Endothelial cell of umbilical vein (primary cell): ENCODE results near the gene EIF1AD.

ENCODE experiments used
- EZH2 ChIP-seq: IDR thresholded peaks from 2 replicates; pipeline ENCODE4 v1.6.1; 2012; ENCODE audit warnings: borderline replicate concordance, low read depth, mild to moderate bottlenecking, moderate library complexity, low read length, inconsistent platforms; ENCODE audit not compliant: severe bottlenecking
- JUN ChIP-seq: IDR thresholded peaks from 2 replicates; pipeline ENCODE4 v1.6.1; 2011; ENCODE audit warnings: borderline replicate concordance, low read depth; ENCODE audit not compliant: insufficient read length, insufficient read depth
- MYC ChIP-seq: IDR thresholded peaks from one replicate; pipeline ENCODE4 v1.6.1; 2011; ENCODE audit warnings: mild to moderate bottlenecking, low read depth, low read length
- POLR2A ChIP-seq: IDR thresholded peaks from 2 replicates; pipeline ENCODE4 v1.6.1; 2012; ENCODE audit warnings: low read depth, mild to moderate bottlenecking, control low read depth, low read length
- POLR2AphosphoS5 ChIP-seq: IDR thresholded peaks from 2 replicates; pipeline ENCODE4 v1.6.1; 2012; ENCODE audit warnings: low read depth, mild to moderate bottlenecking, control low read depth, low read length, moderate library complexity; ENCODE audit not compliant: insufficient read depth
- TF ChIP-seq, protein P1 (sequence below), 2 donors: IDR thresholded peaks; 1 replicate in 1 of 2; 2 replicates in 1 of 2; pipeline ENCODE4 v1.5.1; 2011; ENCODE audit warnings: low read length in 2 of 2, mild to moderate bottlenecking in 2 of 2, moderate library complexity in 2 of 2, control low read depth in 1 of 2, inconsistent platforms in 1 of 2, low read depth in 1 of 2; ENCODE audit not compliant: insufficient read depth in 1 of 2; ENCODE audit errors: extremely low read depth in 1 of 2
- TF ChIP-seq, protein P2 (sequence below): IDR thresholded peaks from 2 replicates; pipeline ENCODE4 v1.6.1; 2011; ENCODE audit not compliant: insufficient read depth, insufficient read length

DNA sequence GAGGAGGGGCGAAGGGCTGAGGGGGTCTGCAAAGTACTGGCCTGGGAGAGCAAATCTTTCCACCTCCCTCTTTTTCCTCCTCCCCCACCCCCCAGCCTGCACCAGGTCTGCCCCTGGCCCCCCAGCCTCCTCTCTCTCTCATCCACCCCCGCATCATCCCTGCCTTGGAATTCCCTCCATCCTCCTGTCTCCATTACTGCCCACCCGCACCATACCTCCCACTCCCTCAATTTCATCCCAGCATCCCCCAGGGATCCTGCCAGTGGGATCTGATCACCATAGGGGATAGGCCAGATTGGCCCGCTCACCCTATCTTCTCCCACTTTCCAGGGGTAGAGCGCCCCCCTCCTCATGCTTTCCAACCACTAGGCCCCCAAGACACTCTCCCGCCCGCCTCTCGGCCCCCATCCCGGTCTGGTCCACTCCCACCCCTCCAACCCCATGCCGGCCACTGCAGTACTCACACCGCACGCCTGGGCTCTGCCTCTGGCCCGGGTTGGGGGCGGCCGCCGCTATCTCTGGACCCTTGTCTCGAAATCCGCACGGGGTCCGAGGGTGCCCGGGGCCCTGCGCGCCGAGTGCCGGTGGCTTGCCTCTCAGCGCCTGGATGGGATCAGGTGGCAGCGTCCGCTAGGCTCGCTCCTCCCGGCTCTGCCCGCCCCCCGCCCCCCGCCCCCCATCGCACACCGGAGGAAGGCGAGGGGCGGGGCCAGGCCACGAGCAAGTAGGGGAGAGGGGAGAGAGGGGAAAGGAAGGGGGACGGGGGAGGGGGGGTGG is 46.8 kb upstream of the EIF1AD start, which contains the start of gene GAL3ST3:
- TF ChIP-seq EZH2 = no peak
- no peak for TF ChIP-seq POLR2A
- TF ChIP-seq, protein P1, sequence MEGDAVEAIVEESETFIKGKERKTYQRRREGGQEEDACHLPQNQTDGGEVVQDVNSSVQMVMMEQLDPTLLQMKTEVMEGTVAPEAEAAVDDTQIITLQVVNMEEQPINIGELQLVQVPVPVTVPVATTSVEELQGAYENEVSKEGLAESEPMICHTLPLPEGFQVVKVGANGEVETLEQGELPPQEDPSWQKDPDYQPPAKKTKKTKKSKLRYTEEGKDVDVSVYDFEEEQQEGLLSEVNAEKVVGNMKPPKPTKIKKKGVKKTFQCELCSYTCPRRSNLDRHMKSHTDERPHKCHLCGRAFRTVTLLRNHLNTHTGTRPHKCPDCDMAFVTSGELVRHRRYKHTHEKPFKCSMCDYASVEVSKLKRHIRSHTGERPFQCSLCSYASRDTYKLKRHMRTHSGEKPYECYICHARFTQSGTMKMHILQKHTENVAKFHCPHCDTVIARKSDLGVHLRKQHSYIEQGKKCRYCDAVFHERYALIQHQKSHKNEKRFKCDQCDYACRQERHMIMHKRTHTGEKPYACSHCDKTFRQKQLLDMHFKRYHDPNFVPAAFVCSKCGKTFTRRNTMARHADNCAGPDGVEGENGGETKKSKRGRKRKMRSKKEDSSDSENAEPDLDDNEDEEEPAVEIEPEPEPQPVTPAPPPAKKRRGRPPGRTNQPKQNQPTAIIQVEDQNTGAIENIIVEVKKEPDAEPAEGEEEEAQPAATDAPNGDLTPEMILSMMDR (IDR thresholded peaks at IDR 0.05; ENCODE audit: extremely low read depth in 1 of 2, insufficient read depth in 1 of 2, low read depth in 1 of 2, low read length in 2 of 2) = no peak
- no peak for TF ChIP-seq POLR2AphosphoS5
- no peak for TF ChIP-seq MYC
- no peak for TF ChIP-seq JUN
- TF ChIP-seq, protein P2, sequence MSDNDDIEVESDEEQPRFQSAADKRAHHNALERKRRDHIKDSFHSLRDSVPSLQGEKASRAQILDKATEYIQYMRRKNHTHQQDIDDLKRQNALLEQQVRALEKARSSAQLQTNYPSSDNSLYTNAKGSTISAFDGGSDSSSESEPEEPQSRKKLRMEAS = no peak
